HFFc6 (cell line): ENCODE results near the gene KCNQ1. TPM values are rescaled to one million over a fixed set of nuclear protein-coding genes. Genes with fewer than 3 reads are reported as not detected.

Source experiments
- DNase-seq: peaks from one replicate; pipeline ENCODE4 v3.0.0-alpha.2; 2018
- H3K27ac Mint-ChIP-seq: 2 replicates; pipeline ENCODE4 v1.8.0; 2020; ENCODE audit warnings: mild to moderate bottlenecking, mixed read lengths
- H3K27me3 Mint-ChIP-seq: 2 replicates; pipeline ENCODE4 v1.8.0; 2021; ENCODE audit warnings: mild to moderate bottlenecking, moderate library complexity, mixed read lengths; ENCODE audit not compliant: insufficient read depth
- H3K36me3 Mint-ChIP-seq: 2 replicates; pipeline ENCODE4 v1.8.0; 2021; ENCODE audit warnings: low read depth, mixed read lengths
- H3K4me1 Mint-ChIP-seq: 2 replicates; pipeline ENCODE4 v1.8.0; 2020; ENCODE audit warnings: low read depth, mixed read lengths
- H3K4me3 Mint-ChIP-seq: 2 replicates; pipeline ENCODE4 v1.8.0; 2020; ENCODE audit warnings: mild to moderate bottlenecking, moderate library complexity, mixed read lengths
- H3K9me3 Mint-ChIP-seq: 2 replicates; pipeline ENCODE4 v1.8.0; 2020; ENCODE audit warnings: mild to moderate bottlenecking, mixed read lengths
- total RNA-seq, 6 experiments: library from RNA; stranded (reverse); fragmentation: NEBNext Ultra II Directional; extraction: Animal tissue kit (Norgen Biotek cat#: 25700); gene quantifications; 2 replicates in 1 of 6; 3 replicates in 5 of 6; pipeline ENCODE4 v1.2.3, GENCODE V29; 2021
- TF ChIP-seq, protein P1 (sequence below): fragments of 200-600 bp; sonication (generic); IDR thresholded peaks from 2 replicates; pipeline ENCODE4 v1.5.0; 2021; ENCODE audit warnings: antibody characterized with exemption, mild to moderate bottlenecking

Gene KCNQ1
- total RNA-seq, 6 experiments from 2014 or later: not detected

DNA sequence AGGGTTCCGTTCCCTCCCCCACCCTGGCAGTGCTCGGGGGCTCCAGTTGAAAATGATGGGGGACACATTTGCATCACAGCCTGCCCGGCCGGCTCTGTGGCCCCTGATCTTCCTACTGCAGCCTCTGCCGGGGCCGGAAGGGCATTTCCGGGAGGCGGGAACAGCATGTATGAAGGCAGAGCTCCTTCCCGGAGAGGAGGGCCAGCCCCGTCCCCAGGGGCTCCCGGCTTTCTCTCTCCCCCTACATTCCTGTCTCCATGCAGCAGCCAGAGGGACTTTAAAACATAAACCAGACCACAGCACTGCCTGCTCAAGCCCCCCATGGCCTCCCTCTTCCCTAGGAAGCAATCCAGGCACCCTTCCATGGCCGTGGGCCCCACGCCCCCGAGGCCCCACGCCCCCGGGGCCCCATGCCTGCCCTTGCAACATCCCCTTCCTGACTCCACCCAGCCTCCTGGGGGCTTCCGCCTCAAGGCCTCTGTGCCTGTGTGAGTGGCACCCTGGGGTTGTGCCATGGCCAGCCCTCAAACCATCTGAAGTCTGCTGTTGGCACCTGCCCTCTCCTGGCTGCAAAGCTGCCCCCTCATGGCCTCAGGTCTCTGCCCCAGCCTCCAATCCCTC, 367.7 kb downstream of the KCNQ1 start:
- DNase-seq: no peak
- H3K9me3 Mint-ChIP-seq: peaks cover 6% of the 10 kb centered on the region; the same call in 1 of the 2 replicates
- TF ChIP-seq, protein P1, sequence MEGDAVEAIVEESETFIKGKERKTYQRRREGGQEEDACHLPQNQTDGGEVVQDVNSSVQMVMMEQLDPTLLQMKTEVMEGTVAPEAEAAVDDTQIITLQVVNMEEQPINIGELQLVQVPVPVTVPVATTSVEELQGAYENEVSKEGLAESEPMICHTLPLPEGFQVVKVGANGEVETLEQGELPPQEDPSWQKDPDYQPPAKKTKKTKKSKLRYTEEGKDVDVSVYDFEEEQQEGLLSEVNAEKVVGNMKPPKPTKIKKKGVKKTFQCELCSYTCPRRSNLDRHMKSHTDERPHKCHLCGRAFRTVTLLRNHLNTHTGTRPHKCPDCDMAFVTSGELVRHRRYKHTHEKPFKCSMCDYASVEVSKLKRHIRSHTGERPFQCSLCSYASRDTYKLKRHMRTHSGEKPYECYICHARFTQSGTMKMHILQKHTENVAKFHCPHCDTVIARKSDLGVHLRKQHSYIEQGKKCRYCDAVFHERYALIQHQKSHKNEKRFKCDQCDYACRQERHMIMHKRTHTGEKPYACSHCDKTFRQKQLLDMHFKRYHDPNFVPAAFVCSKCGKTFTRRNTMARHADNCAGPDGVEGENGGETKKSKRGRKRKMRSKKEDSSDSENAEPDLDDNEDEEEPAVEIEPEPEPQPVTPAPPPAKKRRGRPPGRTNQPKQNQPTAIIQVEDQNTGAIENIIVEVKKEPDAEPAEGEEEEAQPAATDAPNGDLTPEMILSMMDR: no peak
- no peak overlapping the region for H3K4me3 Mint-ChIP-seq
- H3K27me3 Mint-ChIP-seq: peaks cover 37% of the 10 kb centered on the region
- H3K27ac Mint-ChIP-seq: no peak overlapping the region
- H3K4me1 Mint-ChIP-seq: peaks cover 6% of the 10 kb centered on the region
- peaks cover 5% of the 10 kb centered on the region; the same call in 1 of the 2 replicates for H3K36me3 Mint-ChIP-seq

DNA sequence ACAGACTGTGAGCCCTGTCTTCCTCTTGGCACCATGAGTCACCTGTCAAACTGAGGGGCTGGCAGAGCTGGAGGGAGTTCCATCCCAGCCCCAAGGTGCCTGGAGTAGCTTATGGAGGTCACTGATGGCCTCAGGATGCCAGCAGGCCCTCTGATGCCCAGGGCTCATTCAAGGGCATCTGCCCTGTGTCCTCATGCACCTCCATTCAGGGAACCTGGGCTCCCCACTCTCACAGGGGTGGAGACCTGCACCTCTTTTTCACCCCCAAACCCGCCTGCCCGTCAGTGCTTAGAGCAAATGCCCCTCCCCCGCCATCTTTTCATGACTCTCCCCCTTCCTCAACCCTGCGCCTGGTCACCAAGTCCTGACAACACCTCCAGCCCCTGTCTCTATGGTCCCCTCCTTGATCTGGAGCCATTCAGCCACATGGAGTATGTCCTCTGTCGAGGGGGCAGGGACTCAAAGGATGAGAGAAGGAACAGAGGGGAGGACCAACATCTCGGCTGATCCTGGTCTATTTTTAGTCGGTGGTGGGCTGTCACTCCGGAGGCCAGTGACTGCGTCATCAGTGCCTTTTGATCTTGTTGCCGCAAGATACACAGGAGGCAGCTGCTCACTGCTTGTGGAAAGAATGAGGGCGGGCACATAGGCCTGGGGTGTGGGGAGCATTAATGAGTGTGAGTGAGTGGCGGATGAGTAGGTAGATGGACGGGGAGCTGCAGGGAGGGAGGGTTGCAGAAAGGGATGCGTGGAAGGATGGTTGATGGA, 368.5 kb downstream of the KCNQ1 start:
- H3K9me3 Mint-ChIP-seq: peaks cover 6% of the 10 kb centered on the region; the same call in 1 of the 2 replicates

DNA sequence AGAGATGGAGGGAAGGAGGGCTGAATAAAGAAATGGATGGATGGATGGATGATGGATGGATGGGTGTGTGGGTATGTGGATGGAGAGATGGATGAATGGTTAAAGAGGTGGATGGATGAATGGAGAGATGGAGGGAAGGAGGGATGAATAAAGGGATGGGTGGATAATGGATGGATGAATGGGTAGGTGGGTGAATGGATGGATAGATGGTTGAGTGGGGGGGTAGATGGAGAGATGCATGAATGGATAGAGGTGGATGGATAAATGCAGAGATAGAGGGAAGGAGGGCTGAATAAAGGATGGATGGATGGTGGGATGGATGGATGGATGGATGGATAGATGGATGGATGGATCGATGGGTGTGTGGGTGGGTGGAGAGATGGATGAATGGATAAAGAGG, 369.2 kb downstream of the KCNQ1 start:
- no peak for DNase-seq
- Mint-ChIP-seq H3K4me1 (peaks cover 7% of the 10 kb centered on the region), H3K36me3 (peaks cover 5% of the 10 kb centered on the region; the same call in 1 of the 2 replicates), H3K27me3 (peaks cover 32% of the 10 kb centered on the region), H3K27ac (no peak overlapping the region), H3K9me3 (peaks cover 10% of the 10 kb centered on the region; the same call in 1 of the 2 replicates), H3K4me3 (no peak overlapping the region)
- TF ChIP-seq, protein P1: no peak

More for the DNA sequence above, 368.5 kb downstream of the KCNQ1 start:
- Mint-ChIP-seq H3K27me3 (peaks cover 36% of the 10 kb centered on the region), H3K27ac (no peak overlapping the region), H3K36me3 (peaks cover 5% of the 10 kb centered on the region; the same call in 1 of the 2 replicates), H3K4me3 (no peak overlapping the region), H3K4me1 (peaks cover 7% of the 10 kb centered on the region)
- no peak for DNase-seq
- TF ChIP-seq, protein P1: no peak

DNA sequence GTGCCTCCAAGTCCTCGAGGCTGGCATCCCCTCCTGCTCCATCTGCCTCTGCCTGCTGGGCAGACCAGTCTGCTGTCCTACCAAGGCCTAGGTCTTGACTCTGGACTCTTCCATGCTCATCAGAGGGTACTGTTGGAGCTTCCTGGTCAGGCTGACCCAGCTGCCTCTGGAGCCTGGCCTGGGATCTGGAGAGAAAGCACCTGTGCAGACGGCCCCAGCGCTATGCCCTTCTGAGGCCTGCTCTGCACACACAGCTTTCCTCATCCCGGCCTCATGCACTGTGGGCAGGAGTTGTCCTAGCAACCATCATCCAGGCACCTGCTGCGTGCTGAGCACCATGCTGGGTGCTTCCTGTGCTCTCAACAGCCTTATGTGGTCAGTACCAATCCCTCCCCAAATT, 369.9 kb downstream of the KCNQ1 start:
- H3K36me3 Mint-ChIP-seq: peaks cover 5% of the 10 kb centered on the region; the same call in 1 of the 2 replicates
- DNase-seq: no peak
- H3K27me3 Mint-ChIP-seq: peaks cover 26% of the 10 kb centered on the region
- no peak overlapping the region for H3K27ac Mint-ChIP-seq
- peaks cover 18% of the 10 kb centered on the region for H3K9me3 Mint-ChIP-seq
- TF ChIP-seq, protein P1: no peak
- H3K4me1 Mint-ChIP-seq: peaks cover 7% of the 10 kb centered on the region
- no peak overlapping the region for H3K4me3 Mint-ChIP-seq

DNA sequence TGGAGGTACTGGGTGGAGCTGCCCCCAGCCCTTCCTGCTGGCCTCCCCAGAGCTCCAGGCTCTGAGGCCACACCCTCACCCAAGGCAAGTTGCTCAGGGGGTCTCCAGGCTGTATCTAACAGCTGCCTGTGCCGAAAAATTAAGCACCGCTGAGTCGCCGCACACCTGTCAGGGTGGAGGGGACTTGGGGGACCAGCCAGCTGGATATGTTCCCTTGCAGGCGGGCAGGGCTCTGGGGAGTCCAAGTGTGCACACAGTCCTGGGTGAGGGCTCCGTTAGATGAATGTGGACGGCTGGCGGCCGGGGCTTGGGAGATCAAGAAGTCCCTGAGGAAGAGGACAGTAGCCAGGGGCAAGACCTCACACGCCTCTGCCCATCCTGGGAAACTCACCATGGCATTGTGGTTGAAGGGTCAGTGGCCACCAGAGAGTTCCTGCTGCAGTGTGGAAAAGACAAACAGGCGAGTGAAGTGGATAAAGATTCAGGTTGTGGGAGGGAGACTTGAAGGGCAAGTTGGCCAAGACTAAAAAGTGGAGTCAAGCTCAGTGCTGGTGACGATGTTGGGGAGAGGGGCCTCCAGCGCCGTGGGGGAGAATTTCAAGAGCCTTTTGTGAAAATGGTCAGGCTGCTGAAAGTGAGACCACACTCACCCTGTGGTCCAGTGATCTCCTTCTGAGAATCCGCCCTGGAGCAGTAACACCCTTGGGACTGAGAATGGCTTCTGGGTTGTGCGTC, 371.1 kb downstream of the KCNQ1 start:
- no peak overlapping the region for H3K27ac Mint-ChIP-seq
- H3K4me3 Mint-ChIP-seq: no peak overlapping the region
- peaks cover 22% of the 10 kb centered on the region for H3K9me3 Mint-ChIP-seq
- peaks cover 28% of the 10 kb centered on the region for H3K27me3 Mint-ChIP-seq
- no peak for DNase-seq
- H3K36me3 Mint-ChIP-seq: peaks cover 5% of the 10 kb centered on the region; the same call in 1 of the 2 replicates
- peaks cover 7% of the 10 kb centered on the region for H3K4me1 Mint-ChIP-seq
- TF ChIP-seq, protein P1: no peak
